Neural cell (in vitro differentiated cells): ENCODE results near the gene SMCO2.

Experiments
- EZH2 ChIP-seq: fragments of 200-600, 300-800 bp; shearing (Covaris generic), sonication (generic); IDR thresholded peaks from 2 replicates; pipeline ENCODE4 v1.6.1; 2014; ENCODE audit warnings: antibody characterized with exemption, low read length, borderline replicate concordance, mild to moderate bottlenecking; ENCODE audit not compliant: insufficient read depth, poor library complexity, severe bottlenecking
- MXI1 ChIP-seq: fragments of 450-650 bp; conservative IDR thresholded peaks from 2 replicates; pipeline ENCODE4 v1.6.1; 2014; ENCODE audit warnings: antibody characterized with exemption, mild to moderate bottlenecking; ENCODE audit not compliant: poor library complexity, severe bottlenecking
- POLR2AphosphoS5 ChIP-seq: IDR thresholded peaks from 2 replicates; pipeline ENCODE4 v1.6.1; 2012
- RAD21 ChIP-seq: fragments of 450-650 bp; conservative IDR thresholded peaks from 2 replicates; pipeline ENCODE4 v1.6.1; 2014; ENCODE audit warnings: antibody characterized with exemption, mild to moderate bottlenecking, moderate library complexity
- SMC3 ChIP-seq: fragments of 450-650 bp; conservative IDR thresholded peaks from 2 replicates; pipeline ENCODE4 v1.6.1; 2014; ENCODE audit warnings: antibody characterized with exemption, mild to moderate bottlenecking, moderate library complexity; ENCODE audit not compliant: poor library complexity
- TF ChIP-seq, protein P1 (sequence below): fragments of 450-650 bp; IDR thresholded peaks from 2 replicates; pipeline ENCODE4 v1.5.1; 2014; ENCODE audit warnings: antibody characterized with exemption, mild to moderate bottlenecking, moderate library complexity; ENCODE audit not compliant: poor library complexity, severe bottlenecking
- TF ChIP-seq, protein P2 (sequence below): IDR thresholded peaks from 2 replicates; pipeline ENCODE4 v1.6.1; 2012; ENCODE audit warnings: borderline replicate concordance

DNA sequence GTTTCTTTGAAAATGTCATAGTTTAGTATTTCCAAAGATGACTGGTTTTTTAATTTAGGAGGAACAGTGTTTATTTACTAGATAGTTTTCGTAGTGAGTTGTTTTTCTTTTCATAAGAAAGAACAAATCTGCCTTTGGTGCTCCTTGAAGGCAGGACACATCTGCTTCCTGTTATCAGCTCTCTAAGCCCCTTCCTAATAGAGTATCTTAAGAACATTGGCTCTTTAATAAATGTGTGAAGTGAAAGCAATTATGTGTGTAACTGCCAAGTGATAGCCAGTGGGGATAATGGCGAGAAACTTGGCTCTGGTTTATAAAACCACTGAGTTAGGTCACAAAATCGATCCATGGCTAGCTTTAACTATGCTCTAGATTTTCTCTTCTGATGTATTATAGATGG lies 54.0 kb downstream of the SMCO2 start:
- TF ChIP-seq, protein P1, sequence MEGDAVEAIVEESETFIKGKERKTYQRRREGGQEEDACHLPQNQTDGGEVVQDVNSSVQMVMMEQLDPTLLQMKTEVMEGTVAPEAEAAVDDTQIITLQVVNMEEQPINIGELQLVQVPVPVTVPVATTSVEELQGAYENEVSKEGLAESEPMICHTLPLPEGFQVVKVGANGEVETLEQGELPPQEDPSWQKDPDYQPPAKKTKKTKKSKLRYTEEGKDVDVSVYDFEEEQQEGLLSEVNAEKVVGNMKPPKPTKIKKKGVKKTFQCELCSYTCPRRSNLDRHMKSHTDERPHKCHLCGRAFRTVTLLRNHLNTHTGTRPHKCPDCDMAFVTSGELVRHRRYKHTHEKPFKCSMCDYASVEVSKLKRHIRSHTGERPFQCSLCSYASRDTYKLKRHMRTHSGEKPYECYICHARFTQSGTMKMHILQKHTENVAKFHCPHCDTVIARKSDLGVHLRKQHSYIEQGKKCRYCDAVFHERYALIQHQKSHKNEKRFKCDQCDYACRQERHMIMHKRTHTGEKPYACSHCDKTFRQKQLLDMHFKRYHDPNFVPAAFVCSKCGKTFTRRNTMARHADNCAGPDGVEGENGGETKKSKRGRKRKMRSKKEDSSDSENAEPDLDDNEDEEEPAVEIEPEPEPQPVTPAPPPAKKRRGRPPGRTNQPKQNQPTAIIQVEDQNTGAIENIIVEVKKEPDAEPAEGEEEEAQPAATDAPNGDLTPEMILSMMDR, result no peak
- TF ChIP-seq RAD21 (no peak), POLR2AphosphoS5 (no peak), SMC3 (no peak), EZH2 (no peak), MXI1 (no peak)
- TF ChIP-seq, protein P2, sequence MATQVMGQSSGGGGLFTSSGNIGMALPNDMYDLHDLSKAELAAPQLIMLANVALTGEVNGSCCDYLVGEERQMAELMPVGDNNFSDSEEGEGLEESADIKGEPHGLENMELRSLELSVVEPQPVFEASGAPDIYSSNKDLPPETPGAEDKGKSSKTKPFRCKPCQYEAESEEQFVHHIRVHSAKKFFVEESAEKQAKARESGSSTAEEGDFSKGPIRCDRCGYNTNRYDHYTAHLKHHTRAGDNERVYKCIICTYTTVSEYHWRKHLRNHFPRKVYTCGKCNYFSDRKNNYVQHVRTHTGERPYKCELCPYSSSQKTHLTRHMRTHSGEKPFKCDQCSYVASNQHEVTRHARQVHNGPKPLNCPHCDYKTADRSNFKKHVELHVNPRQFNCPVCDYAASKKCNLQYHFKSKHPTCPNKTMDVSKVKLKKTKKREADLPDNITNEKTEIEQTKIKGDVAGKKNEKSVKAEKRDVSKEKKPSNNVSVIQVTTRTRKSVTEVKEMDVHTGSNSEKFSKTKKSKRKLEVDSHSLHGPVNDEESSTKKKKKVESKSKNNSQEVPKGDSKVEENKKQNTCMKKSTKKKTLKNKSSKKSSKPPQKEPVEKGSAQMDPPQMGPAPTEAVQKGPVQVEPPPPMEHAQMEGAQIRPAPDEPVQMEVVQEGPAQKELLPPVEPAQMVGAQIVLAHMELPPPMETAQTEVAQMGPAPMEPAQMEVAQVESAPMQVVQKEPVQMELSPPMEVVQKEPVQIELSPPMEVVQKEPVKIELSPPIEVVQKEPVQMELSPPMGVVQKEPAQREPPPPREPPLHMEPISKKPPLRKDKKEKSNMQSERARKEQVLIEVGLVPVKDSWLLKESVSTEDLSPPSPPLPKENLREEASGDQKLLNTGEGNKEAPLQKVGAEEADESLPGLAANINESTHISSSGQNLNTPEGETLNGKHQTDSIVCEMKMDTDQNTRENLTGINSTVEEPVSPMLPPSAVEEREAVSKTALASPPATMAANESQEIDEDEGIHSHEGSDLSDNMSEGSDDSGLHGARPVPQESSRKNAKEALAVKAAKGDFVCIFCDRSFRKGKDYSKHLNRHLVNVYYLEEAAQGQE, result no peak
